Tibial nerve (tissue), 4 donors: ENCODE measurements around the gene B4GALNT1.

Experiments
- CTCF ChIP-seq, 5 experiments: fragments of 200-600 bp in 3 of 5; fragments of 450-650 bp in 2 of 5; sonication (generic) in 3 of 5; IDR thresholded peaks; one replicate each; pipeline ENCODE4 v1.5.1; 2016 to 2019; ENCODE audit warnings: antibody characterized with exemption in 5 of 5, mild to moderate bottlenecking in 3 of 5, moderate library complexity in 2 of 5
- EP300 ChIP-seq, 2 donors: sonication (generic); formaldehyde crosslinking; IDR thresholded peaks; one replicate each; pipeline ENCODE4 v1.6.1; 2017; ENCODE audit warnings: antibody characterized with exemption in 2 of 2, mild to moderate bottlenecking in 1 of 2
- POLR2A ChIP-seq, 2 donors: fragments of 450-650 bp; IDR thresholded peaks; one replicate each; pipeline ENCODE4 v1.6.1; 2017; ENCODE audit warnings: antibody characterized with exemption in 2 of 2, mild to moderate bottlenecking in 2 of 2, moderate library complexity in 2 of 2

GRCh38 chr12:57627501-57628279, 5.3 kb downstream of the B4GALNT1 start:
- TF ChIP-seq CTCF (IDR thresholded peaks at IDR 0.05) (no peak), EP300 (IDR thresholded peaks at IDR 0.05) (no peak), POLR2A (IDR thresholded peaks at IDR 0.05) (no peak)
